Measurements from ENCODE around the gene RAD21L1. TPM values are rescaled to one million over a fixed set of nuclear protein-coding genes. Genes with fewer than 3 reads are reported as not detected.

Gene RAD21L1
- total and polyA plus RNA-seq, 10 donors, result not detected

GRCh38 chr20:1225263-1225782 is 521 bp upstream of the RAD21L1 start:
- H3K4me3 ChIP-seq, result peak overlapping the region in 4 of 8 donors; percentile 58 to 71 (median 62)
- TF ChIP-seq POLR2A (IDR thresholded peaks at IDR 0.05) (no peak), POLR2AphosphoS5 (IDR thresholded peaks at IDR 0.05) (no peak), CTCF (IDR thresholded peaks at IDR 0.05 in 8 of 11, conservative IDR thresholded peaks at IDR 0.05 in 3 of 11) (no peak)
- H3K27me3 ChIP-seq (replicated peaks in 1 of 7), result peaks cover 0 to 52% (median 38%) of the 10 kb centered on the region in 7 donors
- no peaks in the 10 kb centered on the region for H3K36me3 ChIP-seq
- H3K9me3 ChIP-seq, result peaks cover 0 to 18% (median 9%) of the 10 kb centered on the region in 8 donors
- DNase-seq, result no peak
- H3K27ac ChIP-seq, result peak overlapping the region in 2 of 8 donors; percentile 51 to 54
- WGBS, 5 donors, result 5 to 15% (median 7%) methylated on average over 23 to 30 of the region's 30 CpGs
- H3K4me1 ChIP-seq, result peaks cover 0 to 25% (median 16%) of the 10 kb centered on the region in 6 donors
- intact Hi-C loops (cut with DNase I; ENCODE audit: low total_unique reads), result no loop called here

DNA sequence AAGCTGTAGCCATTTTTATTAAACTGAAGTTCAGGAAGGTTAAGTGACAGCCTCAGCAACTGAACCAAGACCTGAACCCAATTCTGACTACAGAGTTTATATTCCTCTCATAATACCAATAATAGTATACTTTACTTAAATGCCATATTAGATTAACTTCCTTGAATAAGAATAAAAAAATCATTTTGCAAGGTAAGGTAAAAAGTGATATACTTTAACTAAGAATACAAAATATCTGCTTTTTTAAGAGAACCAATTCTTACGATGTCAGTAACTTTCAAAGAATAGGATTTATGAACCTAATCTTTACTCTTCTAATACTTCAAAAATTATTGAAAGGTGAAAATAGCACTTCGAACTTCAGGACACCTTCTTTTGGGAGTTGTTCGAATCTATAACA is 3.7 kb downstream of the RAD21L1 start:
- no peaks in the 10 kb centered on the region for H3K9me3 ChIP-seq
- WGBS, 5 donors, result 84 to 94% (median 90%) methylated on average over 3 of the region's 3 CpGs
- H3K36me3 ChIP-seq, result no peaks in the 10 kb centered on the region
- no peak overlapping the region for H3K27ac ChIP-seq
- TF ChIP-seq POLR2AphosphoS5 (IDR thresholded peaks at IDR 0.05) (no peak), POLR2A (IDR thresholded peaks at IDR 0.05) (no peak), CTCF (IDR thresholded peaks at IDR 0.05 in 8 of 11, conservative IDR thresholded peaks at IDR 0.05 in 3 of 11) (no peak)
- H3K4me1 ChIP-seq, result peaks cover 0 to 25% (median 16%) of the 10 kb centered on the region in 6 donors
- DNase-seq, result no peak
- peaks cover 0 to 71% (median 47%) of the 10 kb centered on the region in 7 donors for H3K27me3 ChIP-seq (replicated peaks in 1 of 7)
- H3K4me3 ChIP-seq, result no peak overlapping the region
- intact Hi-C loops (cut with DNase I; ENCODE audit: low total_unique reads), result no loop called here

DNA sequence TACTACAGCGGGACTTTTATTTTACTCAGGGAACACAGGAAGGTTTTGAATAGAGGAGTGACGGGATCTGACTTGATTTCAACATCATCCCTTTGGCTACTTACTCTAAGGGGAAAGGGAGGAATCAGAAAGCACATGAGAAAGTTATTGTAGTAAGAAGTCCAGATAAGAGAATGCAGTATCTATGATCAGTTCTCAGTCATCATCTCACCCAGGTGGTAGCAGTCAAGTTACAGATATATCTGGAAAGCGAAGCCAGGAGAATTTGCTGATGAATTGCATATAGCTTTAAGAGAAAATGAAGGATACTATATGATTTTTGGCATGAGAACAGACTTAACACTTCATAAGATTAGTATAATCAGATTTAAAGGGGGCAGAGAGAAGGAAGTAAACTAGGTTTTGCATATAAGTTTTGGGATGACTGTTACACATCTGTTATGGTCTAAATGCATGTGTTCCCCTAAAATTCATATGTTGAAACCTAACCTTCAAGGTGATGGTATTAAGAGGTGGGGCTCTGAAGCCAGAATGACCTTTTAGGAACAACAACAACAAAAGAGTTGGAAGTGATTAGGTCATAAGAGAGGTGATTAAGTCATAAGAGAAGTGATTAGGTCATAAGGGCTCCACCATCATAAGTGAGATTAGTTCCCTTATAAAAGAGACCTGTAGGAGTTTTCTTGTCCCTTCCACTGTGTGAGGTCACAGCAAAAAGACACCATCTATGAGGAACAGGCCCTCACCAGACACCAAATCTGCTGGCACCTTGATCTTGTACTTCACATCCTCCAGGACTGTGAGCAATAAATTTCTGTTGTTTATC is 6.7 kb downstream of the RAD21L1 start:
- no peak for DNase-seq
- TF ChIP-seq POLR2AphosphoS5 (IDR thresholded peaks at IDR 0.05) (no peak), POLR2A (IDR thresholded peaks at IDR 0.05) (no peak), CTCF (IDR thresholded peaks at IDR 0.05 in 8 of 11, conservative IDR thresholded peaks at IDR 0.05 in 3 of 11) (no peak)
- WGBS, 5 donors, result 85 to 96% (median 90%) methylated on average over 3 of the region's 3 CpGs

GRCh38 chr20:1240549-1240948 is 14.7 kb downstream of the RAD21L1 start:
- TF ChIP-seq CTCF (IDR thresholded peaks at IDR 0.05 in 8 of 11, conservative IDR thresholded peaks at IDR 0.05 in 3 of 11) (no peak), POLR2A (IDR thresholded peaks at IDR 0.05) (no peak), POLR2AphosphoS5 (IDR thresholded peaks at IDR 0.05) (no peak)
- no peak for DNase-seq
- H3K27me3 ChIP-seq (replicated peaks in 1 of 7), result peaks cover 0 to 40% (median 0%) of the 10 kb centered on the region in 7 donors
- intact Hi-C loops (cut with DNase I; ENCODE audit: low total_unique reads), result no loop called here
- WGBS, 5 donors, result 87 to 93% (median 89%) methylated on average over 5 of the region's 5 CpGs
- H3K27ac ChIP-seq, result no peak overlapping the region
- H3K4me1 ChIP-seq, result no peaks in the 10 kb centered on the region
- H3K4me3 ChIP-seq, result no peak overlapping the region
- H3K36me3 ChIP-seq, result no peaks in the 10 kb centered on the region
- no peaks in the 10 kb centered on the region for H3K9me3 ChIP-seq

More for the DNA sequence above, 6.7 kb downstream of the RAD21L1 start:
- H3K4me1 ChIP-seq, result peaks cover 0 to 1% (median 0%) of the 10 kb centered on the region in 6 donors
- intact Hi-C loops (cut with DNase I; ENCODE audit: low total_unique reads), result no loop called here
- no peak overlapping the region for H3K27ac ChIP-seq
- no peaks in the 10 kb centered on the region for H3K36me3 ChIP-seq
- no peak overlapping the region for H3K4me3 ChIP-seq
- H3K27me3 ChIP-seq (replicated peaks in 1 of 7), result peaks cover 0 to 56% (median 31%) of the 10 kb centered on the region in 7 donors
- no peaks in the 10 kb centered on the region for H3K9me3 ChIP-seq

Data from spleen (tissue), 11 donors.